ENCODE results near the gene RAB43. TPM values are rescaled to one million over a fixed set of nuclear protein-coding genes. Genes with fewer than 3 reads are reported as not detected.
"Not testable (repeated sequence)": the region's sequence is repeated elsewhere in the genome, so short reads cannot be mapped to it uniquely, and the experiment has no call there.

The RAB43 gene
- 10 to 100 TPM; 73.9 to 80.0 TPM for total RNA-seq

DNA sequence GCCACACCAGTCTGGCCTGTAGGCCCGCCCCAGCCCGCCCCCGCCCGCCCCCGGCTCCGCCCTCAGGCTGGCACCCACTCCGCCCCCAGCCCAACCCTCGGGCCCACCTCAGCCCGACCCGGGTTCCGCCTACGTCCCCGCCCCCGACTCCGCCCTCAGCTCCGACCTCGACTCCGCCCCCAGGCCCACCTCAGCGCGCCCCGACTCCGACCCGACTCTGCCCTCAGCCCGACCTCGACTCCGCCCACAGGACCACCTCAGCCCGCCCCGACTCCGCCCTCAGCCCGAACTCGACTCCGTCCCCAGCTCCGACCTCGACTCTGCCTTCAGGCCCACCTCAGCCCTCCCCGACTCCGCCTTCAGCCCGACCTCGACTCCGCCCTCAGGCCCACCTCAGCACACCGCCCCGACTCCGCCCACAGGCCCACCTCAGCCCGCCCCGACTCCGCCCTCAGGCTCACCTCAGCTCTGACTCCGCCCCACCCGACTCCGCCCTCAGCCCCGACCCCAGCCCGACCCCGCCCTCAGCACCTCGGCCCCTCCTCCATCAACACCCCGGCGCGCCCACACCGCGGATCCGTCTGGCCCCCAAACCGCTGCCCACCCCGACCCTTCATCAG lies at the start of gene RAB43:
Gene RAB43 (minus strand): TSS at position 13 of the 620 bp plus-strand sequence. CDS start 315 bp downstream, outside the sequence.
- Mint-ChIP-seq H3K9me3 (no peaks in the 10 kb centered on the region), H3K4me3 (peak within 1 kb of the TSS; percentile 94), H3K27me3 (ENCODE audit: low read depth) (no peaks in the 10 kb centered on the region), H3K4me1 (ENCODE audit: low read depth) (peaks cover 35% of the 10 kb centered on the region), H3K36me3 (ENCODE audit: low read depth) (peaks cover 32% of the 10 kb centered on the region), H3K27ac (peak within 1 kb of the TSS; percentile 99)
- CTCF ChIA-PET: interaction anchor here (0.5 to 8.7 kb wide), 9 partner anchors 13 to 152 kb away, joined by 3 to 63 read pairs (median 3); no protein-coding TSS in a partner anchor
- peak; percentile 84 for DNase-seq
- intact Hi-C loops (cut with micrococcal nuclease): loop anchor here (1.0 to 5.0 kb wide), 4 partner anchors 193 to 505 kb away; partner anchors contain the start of genes IFT122 and RAB7A

DNA sequence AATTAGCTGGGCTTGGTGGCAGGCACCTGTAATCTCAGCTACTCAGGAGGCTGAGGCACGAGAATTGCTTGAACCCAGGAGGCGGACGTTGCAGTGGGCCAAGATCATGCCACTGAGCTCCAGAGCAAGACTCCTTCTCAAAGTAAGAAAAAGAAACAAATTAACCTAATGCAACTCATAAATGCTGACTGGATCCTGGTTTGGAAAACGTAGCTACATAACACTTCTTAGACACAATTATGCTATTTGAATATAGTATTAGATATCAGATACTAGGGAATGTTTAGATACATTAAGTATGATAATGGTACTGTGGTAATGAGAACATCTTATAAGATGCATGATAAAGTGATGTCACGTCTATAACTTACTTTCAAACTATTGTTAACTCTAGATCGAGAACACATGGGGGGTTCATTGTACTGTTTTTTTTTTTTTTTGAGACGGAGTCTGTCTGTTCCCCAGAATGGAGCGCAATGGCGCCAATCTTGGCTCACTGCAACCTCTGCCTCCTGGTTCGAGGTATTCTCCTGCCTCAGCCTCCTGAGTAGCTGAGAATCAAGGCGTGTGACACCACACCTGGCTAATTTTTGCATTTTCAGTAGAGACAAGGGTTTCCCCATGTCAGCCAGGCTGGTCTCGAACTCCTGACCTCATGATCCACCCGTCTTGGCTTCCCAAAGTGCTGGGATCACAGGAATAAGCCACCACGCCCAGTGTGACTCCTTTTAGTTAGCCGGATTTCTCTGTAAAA lies 45.2 kb upstream of the RAB43 start:
- peaks cover 18% of the 10 kb centered on the region for H3K4me1 Mint-ChIP-seq (ENCODE audit: low read depth)
- no peak overlapping the region for H3K4me3 Mint-ChIP-seq
- H3K9me3 Mint-ChIP-seq: no peaks in the 10 kb centered on the region
- H3K27me3 Mint-ChIP-seq (ENCODE audit: low read depth): no peaks in the 10 kb centered on the region
- H3K27ac Mint-ChIP-seq: peak overlapping the region; percentile 5
- CTCF ChIA-PET: interaction anchor here (0.6 to 1.6 kb wide), 3 partner anchors 34 to 79 kb away, joined by 3 to 8 read pairs (median 3); no protein-coding TSS in a partner anchor
- intact Hi-C loops (cut with micrococcal nuclease): no loop called here
- peaks cover 43% of the 10 kb centered on the region for H3K36me3 Mint-ChIP-seq (ENCODE audit: low read depth)
- no peak for DNase-seq

GRCh38 chr3:129165594-129165993 lies 44.0 kb upstream of the RAB43 start:
- CTCF ChIA-PET: interaction anchor here (4.9 kb wide), 1 partner anchor 112 kb away, joined by 60 read pairs; no protein-coding TSS in a partner anchor
- intact Hi-C loops (cut with micrococcal nuclease); H3K27ac Mint-ChIP-seq; DNase-seq; H3K27me3 Mint-ChIP-seq (ENCODE audit: low read depth); H3K4me3 Mint-ChIP-seq; H3K9me3 Mint-ChIP-seq: not testable (repeated sequence)
- Mint-ChIP-seq H3K36me3 (ENCODE audit: low read depth) (peaks cover 34% of the 10 kb centered on the region), H3K4me1 (ENCODE audit: low read depth) (peaks cover 16% of the 10 kb centered on the region)

GRCh38 chr3:129164500-129164899 lies 42.9 kb upstream of the RAB43 start:
- DNase-seq: no peak
- CTCF ChIA-PET: interaction anchor here (3.4 to 4.9 kb wide), 3 partner anchors 44 to 111 kb away, joined by 36 to 60 read pairs (median 54); partner anchors contain the start of genes COPG1 and RAB43
- peaks cover 23% of the 10 kb centered on the region for H3K36me3 Mint-ChIP-seq (ENCODE audit: low read depth)
- peak overlapping the region; percentile 56 for H3K27ac Mint-ChIP-seq
- no peak overlapping the region for H3K4me3 Mint-ChIP-seq
- H3K9me3 Mint-ChIP-seq: no peaks in the 10 kb centered on the region
- peaks cover 21% of the 10 kb centered on the region for H3K4me1 Mint-ChIP-seq (ENCODE audit: low read depth)
- intact Hi-C loops (cut with micrococcal nuclease): no loop called here
- no peaks in the 10 kb centered on the region for H3K27me3 Mint-ChIP-seq (ENCODE audit: low read depth)

GRCh38 chr3:129162729-129163579 lies 41.4 kb upstream of the RAB43 start:
- Mint-ChIP-seq H3K4me3 (peak overlapping the region; percentile 87), H3K4me1 (ENCODE audit: low read depth) (peaks cover 33% of the 10 kb centered on the region), H3K9me3 (no peaks in the 10 kb centered on the region), H3K27ac (peak overlapping the region; percentile 99), H3K27me3 (ENCODE audit: low read depth) (no peaks in the 10 kb centered on the region), H3K36me3 (ENCODE audit: low read depth) (peaks cover 19% of the 10 kb centered on the region)
- CTCF ChIA-PET: interaction anchor here (0.6 to 4.9 kb wide), 31 partner anchors 9 to 243 kb away, joined by 3 to 60 read pairs (median 4); partner anchors contain the start of genes CNBP, COPG1 and RAB43
- peak; percentile 30 for DNase-seq
- intact Hi-C loops (cut with micrococcal nuclease): no loop called here

GRCh38 chr3:129161860-129162271 lies 40.3 kb upstream of the RAB43 start:
- CTCF ChIA-PET: interaction anchor here (0.5 to 4.9 kb wide), 29 partner anchors 10 to 482 kb away, joined by 3 to 60 read pairs (median 6); partner anchors contain the start of genes CNBP, COPG1 and RAB43
- Mint-ChIP-seq H3K36me3 (ENCODE audit: low read depth) (peaks cover 9% of the 10 kb centered on the region), H3K4me1 (ENCODE audit: low read depth) (peaks cover 31% of the 10 kb centered on the region), H3K9me3 (no peaks in the 10 kb centered on the region), H3K27me3 (ENCODE audit: low read depth) (no peaks in the 10 kb centered on the region), H3K27ac (peak overlapping the region; percentile 99), H3K4me3 (peak overlapping the region; percentile 87)
- peak; percentile 45 for DNase-seq
- intact Hi-C loops (cut with micrococcal nuclease): loop anchor here (1.0 kb wide), 9 partner anchors 22 to 237 kb away; partner anchors contain the start of gene COPG1

GRCh38 chr3:129160891-129161859 lies 39.6 kb upstream of the RAB43 start, which contains the start of gene ISY1:
Gene ISY1 (minus strand): TSS chr3:129161063. CDS start chr3:129160975, 88 bp downstream.
- peaks cover 31% of the 10 kb centered on the region for H3K4me1 Mint-ChIP-seq (ENCODE audit: low read depth)
- intact Hi-C loops (cut with micrococcal nuclease): loop anchor here (1.0 kb wide), 9 partner anchors 23 to 238 kb away; partner anchors contain the start of gene COPG1
- CTCF ChIA-PET: interaction anchor here (0.5 to 4.9 kb wide), 26 partner anchors 10 to 481 kb away, joined by 3 to 60 read pairs (median 6); partner anchors contain the start of genes CNBP, COPG1 and RAB43
- no peaks in the 10 kb centered on the region for H3K27me3 Mint-ChIP-seq (ENCODE audit: low read depth)
- DNase-seq: peak; percentile 91
- H3K27ac Mint-ChIP-seq: peak within 1 kb of the TSS; percentile 99
- peaks cover 8% of the 10 kb centered on the region for H3K36me3 Mint-ChIP-seq (ENCODE audit: low read depth)
- H3K4me3 Mint-ChIP-seq: peak within 1 kb of the TSS; percentile 87
- no peaks in the 10 kb centered on the region for H3K9me3 Mint-ChIP-seq

- no peaks in the 10 kb centered on the region for H3K9me3 Mint-ChIP-seq
- intact Hi-C loops (cut with micrococcal nuclease): no loop called here
- H3K27me3 Mint-ChIP-seq (ENCODE audit: low read depth): no peaks in the 10 kb centered on the region
- H3K36me3 Mint-ChIP-seq (ENCODE audit: low read depth): peaks cover 10% of the 10 kb centered on the region
- H3K27ac Mint-ChIP-seq: no peak overlapping the region
- no peak overlapping the region for H3K4me3 Mint-ChIP-seq
- CTCF ChIA-PET: interaction anchor here (0.8 to 1.7 kb wide), 6 partner anchors 11 to 175 kb away, joined by 3 to 7 read pairs (median 4); no protein-coding TSS in a partner anchor
- peaks cover 2% of the 10 kb centered on the region for H3K4me1 Mint-ChIP-seq (ENCODE audit: low read depth)
- DNase-seq: no peak
Observed at GRCh38 chr3:129144786-129145185, 23.2 kb upstream of the RAB43 start.

GRCh38 chr3:129141011-129141410 lies 19.4 kb upstream of the RAB43 start:
- intact Hi-C loops (cut with micrococcal nuclease); H3K27me3 Mint-ChIP-seq (ENCODE audit: low read depth); H3K4me1 Mint-ChIP-seq (ENCODE audit: low read depth); H3K4me3 Mint-ChIP-seq; H3K27ac Mint-ChIP-seq; DNase-seq; H3K9me3 Mint-ChIP-seq; CTCF ChIA-PET: not testable (repeated sequence)
- peaks cover 12% of the 10 kb centered on the region for H3K36me3 Mint-ChIP-seq (ENCODE audit: low read depth)

DNA sequence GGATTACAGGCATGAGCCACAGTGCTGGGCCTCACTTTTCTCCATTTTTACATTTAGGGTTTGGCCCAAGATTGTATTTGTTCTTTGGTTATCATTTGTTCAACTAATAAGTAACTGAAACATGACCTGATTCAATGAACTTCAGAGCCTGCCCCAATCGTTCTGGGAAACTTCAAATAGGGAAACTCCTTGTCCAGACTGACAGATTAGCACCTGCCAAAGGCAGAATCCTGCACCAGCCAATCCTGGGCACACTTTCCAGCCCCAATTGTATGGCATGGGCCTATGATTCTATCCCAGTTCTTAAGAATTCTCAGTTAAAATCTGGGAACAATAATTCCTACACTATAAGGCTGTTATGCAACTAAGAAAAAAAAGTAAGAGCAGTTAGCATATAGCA lies 18.3 kb upstream of the RAB43 start:
- no peaks in the 10 kb centered on the region for H3K4me1 Mint-ChIP-seq (ENCODE audit: low read depth)
- no peaks in the 10 kb centered on the region for H3K9me3 Mint-ChIP-seq
- H3K27me3 Mint-ChIP-seq (ENCODE audit: low read depth): no peaks in the 10 kb centered on the region
- no peak overlapping the region for H3K4me3 Mint-ChIP-seq
- DNase-seq: no peak
- H3K36me3 Mint-ChIP-seq (ENCODE audit: low read depth): peaks cover 9% of the 10 kb centered on the region
- CTCF ChIA-PET: no interaction called here
- H3K27ac Mint-ChIP-seq: no peak overlapping the region
- intact Hi-C loops (cut with micrococcal nuclease): no loop called here
